Kidney (tissue), 14 donors: ENCODE measurements around the gene GLCE. TPM values are rescaled to one million over a fixed set of nuclear protein-coding genes. Genes with fewer than 3 reads are reported as not detected.

Experiments used
- DNase-seq, 5 donors: peaks; one replicate each; pipeline ENCODE4 v3.0.0-alpha.2; 2013 to 2020
- FAIRE-seq: peaks from 2 replicates; lab custom pipeline; 2012; peaks lifted over from hg19 to GRCh38; lab: Jason Lieb, UNC
- H3K27ac ChIP-seq, 2 donors: one replicate each; pipeline ENCODE4 v1.7.0; 2013; ENCODE audit warnings: low read depth in 2 of 2, low read length in 2 of 2, inconsistent platforms in 1 of 2
- H3K27me3 ChIP-seq: one replicate; pipeline ENCODE4 v1.7.1; 2013; ENCODE audit warnings: low read length, inconsistent platforms; ENCODE audit not compliant: control insufficient read depth, insufficient read depth
- H3K36me3 ChIP-seq, 3 donors: one replicate each; pipeline versions ENCODE4 v1.7.0 to v1.7.1; 2013; ENCODE audit warnings: low read length in 3 of 3, control low read depth in 1 of 3, inconsistent platforms in 1 of 3; ENCODE audit not compliant: insufficient read depth in 3 of 3, control insufficient read depth in 2 of 3
- H3K4me1 ChIP-seq, 3 donors: one replicate each; pipeline versions ENCODE4 v1.7.0 to v1.7.1; 2013; ENCODE audit warnings: low read length in 3 of 3, inconsistent platforms in 1 of 3, low read depth in 1 of 3; ENCODE audit not compliant: control insufficient read depth in 2 of 3, insufficient read depth in 2 of 3
- H3K4me3 ChIP-seq, 3 donors: one replicate each; pipeline versions ENCODE4 v1.7.0 to v1.8.1; 2013; ENCODE audit warnings: low read length in 3 of 3, control low read depth in 1 of 3, inconsistent platforms in 1 of 3
- H3K9ac ChIP-seq, 3 donors: one replicate each; pipeline versions ENCODE4 v1.7.0 to v1.7.1; 2013; ENCODE audit warnings: low read length in 3 of 3, control low read depth in 1 of 3, inconsistent platforms in 1 of 3
- H3K9me3 ChIP-seq, 3 donors: one replicate each; pipeline versions ENCODE4 v1.7.0 to v1.7.1; 2013; ENCODE audit warnings: low read length in 3 of 3, control low read depth in 1 of 3, inconsistent platforms in 1 of 3; ENCODE audit not compliant: control insufficient read depth in 2 of 3, insufficient read depth in 1 of 3
- intact Hi-C: fragments of 100-400 bp; cut with DNase I; formaldehyde crosslinking; loops from one replicate; pipeline ENCODE4 v1.11.1; 2022
- polyA plus RNA-seq: library from polyadenylated mRNA; stranded (reverse); fragments of 350-450 nt; fragmentation: Illumina TruSeq; extraction: RNeasy Lipid Tissue Mini Kit (QIAGEN cat#74804); gene quantifications from one replicate; pipeline ENCODE4 v1.2.3, GENCODE V29; 2014; ENCODE audit warnings: low read depth, low replicate concordance; ENCODE audit not compliant: insufficient read depth
- total RNA-seq: library from RNA; stranded (reverse); fragmentation: NEBNext Ultra II Directional; extraction: Animal tissue kit (Norgen Biotek cat#: 25700); gene quantifications from one replicate; pipeline ENCODE4 v1.2.1, GENCODE V29; 2021
- TF ChIP-seq, protein P1 (sequence below): IDR thresholded peaks from 3 replicates; pipeline ENCODE4 v1.5.1; 2012; ENCODE audit warnings: mild to moderate bottlenecking, moderate library complexity, borderline replicate concordance; ENCODE audit not compliant: insufficient read depth; ENCODE audit errors: extremely low read depth
- donor health status: control.
- donor health status: control.
- donor health status: control.
- donor health status: control.
- donor health status: control.
- donor health status: DM: yes; HTN: yes; CAD: no.
- donor health status: Normal renal cell carcinoma (clear cell type).

GLCE gene
- total and polyA plus RNA-seq, 2 donors from 2014 or later = 14.9 to 18.0 TPM

GRCh38 chr15:69146724-69147435 is 13.6 kb upstream of the GLCE start:
- Histone ChIP-seq H3K9me3 (no peaks in the 10 kb centered on the region), H3K4me1 (peaks cover 0 to 4% (median 0%) of the 10 kb centered on the region in 3 donors), H3K27me3 (no peaks in the 10 kb centered on the region), H3K4me3 (no peak overlapping the region), H3K9ac (no peak overlapping the region), H3K27ac (no peak overlapping the region), H3K36me3 (no peaks in the 10 kb centered on the region)
- intact Hi-C loops = no loop called here
- no peak for DNase-seq
- no peak for FAIRE-seq
- TF ChIP-seq, protein P1, sequence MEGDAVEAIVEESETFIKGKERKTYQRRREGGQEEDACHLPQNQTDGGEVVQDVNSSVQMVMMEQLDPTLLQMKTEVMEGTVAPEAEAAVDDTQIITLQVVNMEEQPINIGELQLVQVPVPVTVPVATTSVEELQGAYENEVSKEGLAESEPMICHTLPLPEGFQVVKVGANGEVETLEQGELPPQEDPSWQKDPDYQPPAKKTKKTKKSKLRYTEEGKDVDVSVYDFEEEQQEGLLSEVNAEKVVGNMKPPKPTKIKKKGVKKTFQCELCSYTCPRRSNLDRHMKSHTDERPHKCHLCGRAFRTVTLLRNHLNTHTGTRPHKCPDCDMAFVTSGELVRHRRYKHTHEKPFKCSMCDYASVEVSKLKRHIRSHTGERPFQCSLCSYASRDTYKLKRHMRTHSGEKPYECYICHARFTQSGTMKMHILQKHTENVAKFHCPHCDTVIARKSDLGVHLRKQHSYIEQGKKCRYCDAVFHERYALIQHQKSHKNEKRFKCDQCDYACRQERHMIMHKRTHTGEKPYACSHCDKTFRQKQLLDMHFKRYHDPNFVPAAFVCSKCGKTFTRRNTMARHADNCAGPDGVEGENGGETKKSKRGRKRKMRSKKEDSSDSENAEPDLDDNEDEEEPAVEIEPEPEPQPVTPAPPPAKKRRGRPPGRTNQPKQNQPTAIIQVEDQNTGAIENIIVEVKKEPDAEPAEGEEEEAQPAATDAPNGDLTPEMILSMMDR = no peak

- no peak for DNase-seq
- intact Hi-C loops = no loop called here
- Histone ChIP-seq H3K9ac (no peak overlapping the region), H3K4me1 (peaks cover 0 to 3% (median 0%) of the 10 kb centered on the region in 3 donors), H3K4me3 (no peak overlapping the region), H3K9me3 (no peaks in the 10 kb centered on the region), H3K27ac (no peak overlapping the region), H3K27me3 (no peaks in the 10 kb centered on the region), H3K36me3 (no peaks in the 10 kb centered on the region)
- FAIRE-seq = no peak
- TF ChIP-seq, protein P1 = no peak
These were observed 12.0 kb upstream of the GLCE start for GRCh38 chr15:69148465-69148864.

- no peaks in the 10 kb centered on the region for H3K36me3 ChIP-seq
- H3K4me1 ChIP-seq = no peaks in the 10 kb centered on the region
- H3K27ac ChIP-seq = no peak overlapping the region
- H3K9me3 ChIP-seq = no peaks in the 10 kb centered on the region
- DNase-seq = no peak
- intact Hi-C loops = no loop called here
- no peak for FAIRE-seq
- H3K4me3 ChIP-seq = no peak overlapping the region
- no peak overlapping the region for H3K9ac ChIP-seq
- TF ChIP-seq, protein P1 = no peak
- no peaks in the 10 kb centered on the region for H3K27me3 ChIP-seq
These were observed 11.3 kb upstream of the GLCE start for GRCh38 chr15:69149163-69149562.
